ENCODE results near the gene CISTR.
"Not testable (repeated sequence)": the region's sequence is repeated elsewhere in the genome, so short reads cannot be mapped to it uniquely, and the experiment has no call there.

CISTR gene

GRCh38 chr12:53751336-53752191, at the start of gene CISTR:
TSS of gene CISTR (minus strand) at chr12:53751979.
- no peak for DNase-seq

- no peak for DNase-seq
These were observed 46.8 kb upstream of the CISTR start for GRCh38 chr12:53798575-53798974.

DNA sequence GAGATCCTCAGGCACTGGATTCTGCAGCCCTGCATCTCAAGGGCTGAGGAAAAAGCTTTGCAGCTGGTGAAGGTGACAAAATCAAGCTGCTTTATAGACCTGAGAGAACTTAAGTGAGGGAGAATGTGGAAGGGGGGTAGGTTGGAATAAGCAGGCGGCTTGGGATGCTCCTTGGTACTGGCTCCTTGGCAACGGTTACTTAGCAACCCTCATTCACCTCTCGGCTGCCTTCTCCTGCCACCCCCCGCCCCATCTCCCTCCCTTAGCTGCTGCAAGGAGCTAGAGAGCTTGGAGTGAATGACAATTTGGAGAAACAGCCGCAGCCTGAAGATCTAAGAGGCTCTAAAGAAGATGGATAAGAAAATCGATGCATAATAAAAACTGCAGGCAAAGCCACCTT, 44.1 kb upstream of the CISTR start:
- DNase-seq: no peak

- no peak for DNase-seq
These were observed 41.4 kb upstream of the CISTR start for GRCh38 chr12:53793221-53793620.

- DNase-seq: no peak
These were observed 40.1 kb upstream of the CISTR start for GRCh38 chr12:53791735-53792326.

DNA sequence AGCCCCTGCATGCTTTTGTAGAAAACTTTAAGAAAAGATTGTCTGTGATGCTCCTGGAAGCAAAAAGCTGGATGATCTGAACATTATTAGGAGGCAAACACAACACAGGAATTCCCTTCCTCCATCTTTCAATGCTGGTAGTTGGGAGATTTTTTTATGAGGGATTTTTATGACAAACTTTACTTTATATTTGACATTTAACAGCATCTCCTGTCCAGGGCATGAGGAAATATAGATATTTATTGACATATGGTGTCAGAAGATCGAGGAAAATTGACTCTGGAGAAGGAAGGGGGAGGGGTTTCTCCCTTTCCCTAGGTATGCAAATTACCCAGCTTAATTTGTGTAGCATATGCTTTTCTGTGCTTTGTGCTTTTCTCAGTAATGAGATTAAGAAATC, 37.8 kb upstream of the CISTR start:
- no peak for DNase-seq

- DNase-seq: no peak
These were observed 37.1 kb upstream of the CISTR start for GRCh38 chr12:53788892-53789291.

GRCh38 chr12:53786411-53786810, 34.6 kb upstream of the CISTR start:
- no peak for DNase-seq

GRCh38 chr12:53785161-53785560, 33.4 kb upstream of the CISTR start:
- DNase-seq: no peak

DNA sequence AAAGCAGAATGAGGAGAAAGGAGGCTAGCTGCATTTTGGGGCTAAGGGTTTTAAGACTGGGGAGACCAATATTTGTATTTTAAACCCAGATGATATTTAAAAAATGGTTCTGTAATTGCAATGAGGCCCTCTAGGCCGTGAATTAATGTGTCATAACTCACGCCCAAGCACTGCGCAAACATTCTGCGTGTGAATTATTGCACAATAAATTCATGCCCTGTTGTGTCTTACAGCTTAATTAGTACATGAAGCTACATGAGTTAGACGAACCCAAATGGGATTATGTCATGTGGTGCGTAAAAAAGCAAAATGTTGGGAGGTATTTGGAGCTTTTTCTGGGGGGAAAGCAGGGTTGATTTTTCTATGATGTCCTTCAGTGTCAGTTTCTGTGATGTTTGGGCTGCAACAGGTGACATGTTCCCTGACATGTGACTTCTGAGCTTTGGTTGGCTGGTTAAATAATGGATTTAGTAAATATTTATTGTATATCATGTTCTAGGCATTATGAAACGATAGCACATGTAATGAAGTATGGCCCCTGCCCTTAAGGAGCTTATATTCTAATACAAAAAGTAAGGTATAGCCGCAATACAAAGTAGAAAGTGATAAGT, 30.4 kb upstream of the CISTR start:
- no peak for DNase-seq

DNA sequence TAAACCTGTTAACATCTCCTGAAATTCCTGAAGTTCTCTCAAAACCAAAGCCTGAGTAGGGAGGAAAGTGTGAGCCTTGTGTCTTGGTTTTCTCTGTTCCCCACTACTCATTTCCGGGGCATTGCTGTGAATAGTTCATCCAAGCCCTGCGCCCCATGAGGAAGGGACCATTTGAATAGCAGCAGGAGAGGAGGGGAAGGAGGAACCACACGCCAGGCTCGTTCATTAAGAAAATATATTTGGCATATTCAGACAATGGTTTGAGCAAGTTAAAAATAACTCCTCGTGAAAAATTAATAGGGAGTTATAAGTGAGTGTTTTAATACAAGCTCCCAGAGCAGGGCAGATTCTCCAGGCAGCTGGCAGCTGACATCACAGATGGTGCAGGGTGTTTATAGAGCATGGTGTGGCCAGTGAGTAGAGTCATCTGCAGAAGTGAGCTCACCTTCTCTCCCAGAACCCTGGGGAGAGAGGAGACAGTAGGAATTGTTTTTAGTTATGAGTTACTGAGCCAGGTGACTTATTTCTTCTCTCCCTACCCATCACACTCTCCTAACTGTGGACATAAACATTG, 29.5 kb upstream of the CISTR start:
- DNase-seq: no peak

- DNase-seq: no peak
These were observed 28.5 kb upstream of the CISTR start for GRCh38 chr12:53780323-53780722.

- not testable (repeated sequence) for DNase-seq
These were observed 27.9 kb upstream of the CISTR start for GRCh38 chr12:53779679-53780078.

DNA sequence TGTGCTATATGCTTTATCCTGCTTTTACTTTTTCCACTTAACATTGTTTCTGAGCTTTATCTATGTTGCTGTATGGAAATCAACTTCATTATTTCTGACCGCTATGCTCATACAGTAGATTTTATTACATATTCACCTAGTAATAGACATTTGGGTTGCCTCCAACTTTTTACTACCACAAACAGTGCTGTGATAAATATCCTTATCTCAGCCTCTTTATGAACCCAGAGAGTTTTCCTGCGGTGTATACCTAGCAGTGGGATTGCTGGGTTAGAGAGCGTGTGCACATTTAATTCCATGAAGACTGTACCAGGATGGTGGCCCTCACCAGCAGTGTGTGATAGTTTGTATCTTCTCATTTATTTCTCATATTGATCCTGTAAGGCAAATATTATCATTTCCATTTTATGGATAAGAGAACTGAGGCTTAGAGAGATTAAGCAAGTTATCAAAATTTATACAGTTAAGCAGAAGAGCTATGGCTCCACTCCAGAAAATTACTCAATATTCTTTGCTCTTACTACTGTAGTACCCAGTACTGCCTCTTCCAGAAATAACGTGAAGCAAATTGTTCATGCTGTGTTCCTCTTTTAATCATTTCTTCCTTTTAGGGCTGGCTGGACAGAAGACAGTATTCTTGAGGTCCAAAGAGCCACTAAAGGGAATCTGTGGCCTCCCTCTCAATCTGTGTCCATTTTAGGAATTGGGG, 26.3 kb upstream of the CISTR start:
- no peak for DNase-seq

DNA sequence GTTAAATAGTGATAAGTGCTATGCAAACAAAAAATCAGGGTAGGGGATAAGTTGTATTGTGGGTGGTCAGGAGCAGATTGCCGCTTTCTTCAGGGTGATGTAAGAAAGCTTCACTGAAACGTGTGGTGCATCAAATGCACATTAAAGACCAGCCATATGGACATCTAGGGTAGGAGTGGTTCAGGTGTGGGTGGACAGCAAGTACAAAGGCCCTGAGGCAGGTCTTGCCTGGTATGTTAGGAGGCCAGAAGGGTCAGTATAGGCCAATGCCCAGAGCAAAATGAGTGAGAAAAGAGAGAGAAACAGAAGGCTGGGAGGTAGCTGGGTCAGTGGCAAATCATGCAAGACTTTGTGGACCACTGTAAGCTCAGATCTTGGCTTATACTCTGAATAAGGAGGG, 25.6 kb upstream of the CISTR start:
- DNase-seq: no peak

- DNase-seq: no peak
These were observed 25.1 kb upstream of the CISTR start for GRCh38 chr12:53776872-53777271.

DNA sequence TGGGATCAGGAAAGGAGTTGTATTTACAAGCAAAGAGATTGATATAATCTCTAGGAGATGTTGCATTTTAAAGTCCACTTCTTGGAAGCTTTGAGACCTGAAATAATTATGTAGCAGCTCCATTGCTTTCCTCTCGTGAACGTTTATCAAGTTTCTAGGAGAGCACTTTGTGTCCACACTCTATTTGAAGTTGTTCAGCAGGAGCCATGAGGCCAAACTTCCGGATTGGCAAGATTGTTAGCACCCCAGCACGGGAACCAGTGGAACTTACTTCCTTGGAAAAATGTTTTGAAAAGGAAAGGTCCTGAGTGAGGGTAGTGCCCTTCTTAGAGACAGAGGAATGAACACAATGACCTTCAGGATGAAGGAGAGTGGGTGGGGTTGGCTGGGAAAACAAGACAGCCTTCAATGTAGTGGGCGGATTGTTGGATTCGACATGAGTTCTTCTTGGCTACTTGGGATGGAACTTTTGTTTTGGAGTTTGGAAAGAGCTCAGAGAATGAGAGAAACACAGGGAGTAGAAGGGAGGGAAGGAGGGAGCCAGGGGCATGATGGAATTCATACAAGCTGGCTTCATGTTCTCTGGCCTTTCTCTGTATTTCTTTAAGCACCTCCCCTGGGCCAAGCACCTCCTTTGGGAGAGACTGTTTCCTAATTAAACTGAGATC, 23.8 kb upstream of the CISTR start:
- no peak for DNase-seq

DNA sequence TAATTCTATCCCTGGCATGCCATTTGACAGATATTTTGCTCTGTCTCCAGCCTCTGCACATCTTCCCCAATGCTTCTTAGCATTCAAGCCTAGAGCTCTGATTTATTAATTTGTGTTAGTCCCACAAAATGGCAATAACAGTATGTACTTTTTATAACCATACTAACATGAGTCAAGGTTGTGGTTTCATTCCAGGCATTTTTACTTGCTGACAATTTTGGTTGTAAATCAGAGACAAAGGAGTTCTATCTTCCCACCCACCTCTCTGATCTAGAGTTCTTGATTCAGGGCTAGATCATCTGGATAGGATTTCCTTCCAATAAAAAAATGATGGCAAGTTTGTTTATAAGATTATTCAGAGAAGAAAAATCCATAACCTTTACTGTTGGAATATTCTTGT, 18.5 kb upstream of the CISTR start:
- no peak for DNase-seq

GRCh38 chr12:53768976-53769375, 17.2 kb upstream of the CISTR start:
- no peak for DNase-seq

DNA sequence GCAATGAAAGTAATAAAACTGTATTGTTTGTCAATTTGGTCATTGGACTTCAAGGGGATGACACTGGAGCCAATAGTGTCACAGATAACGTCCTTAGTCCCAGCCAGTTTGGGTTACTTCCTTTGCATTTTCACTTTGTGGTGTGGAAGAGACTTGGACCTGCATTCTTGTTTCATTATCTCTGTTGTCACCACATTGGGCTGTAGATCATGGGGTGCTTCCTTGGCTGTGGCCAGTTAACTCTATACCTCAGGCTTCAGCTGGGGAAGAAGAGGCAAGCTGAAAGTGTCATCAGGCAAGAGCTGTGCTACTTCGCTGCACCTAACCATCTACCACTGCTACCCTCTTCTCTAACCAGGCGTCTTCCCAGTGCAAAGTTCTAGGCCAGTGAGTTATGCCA, 15.1 kb upstream of the CISTR start:
- no peak for DNase-seq

- no peak for DNase-seq
These were observed 14.1 kb upstream of the CISTR start for GRCh38 chr12:53765891-53766290.

- DNase-seq: no peak
These were observed 12.8 kb upstream of the CISTR start for GRCh38 chr12:53764615-53765014.

- not testable (repeated sequence) for DNase-seq
These were observed 11.0 kb upstream of the CISTR start for GRCh38 chr12:53762793-53763192.
